Left colon (tissue), 2 donors: ENCODE results near the gene NOL4. TPM values are rescaled to one million over a fixed set of nuclear protein-coding genes. Genes with fewer than 3 reads are reported as not detected.
A peak's percentile ranks its signal among the peaks of the same experiment; 100 is the strongest.
"Not testable (repeated sequence)": the region's sequence is repeated elsewhere in the genome, so short reads cannot be mapped to it uniquely, and the experiment has no call there.

ENCODE experiments used
- ATAC-seq: fragments of 200-7000 bp; cut with Tn5 transposase; one replicate; pipeline ENCODE4 v1.9.1; 2020; ENCODE audit warnings: mild to moderate bottlenecking, moderate library complexity
- DNase-seq, 2 donors: peaks; one replicate each; pipeline ENCODE4 v3.0.0-alpha.2; 2020
- intact Hi-C, 2 donors: fragments of 100-400 bp; cut with DNase I in 1 of 2; cut with micrococcal nuclease in 1 of 2; formaldehyde crosslinking; loops; one replicate each; pipeline versions ENCODE4 v1.11.2 to v1.14.0; 2022; cut with DNase I, micrococcal nuclease
- long read RNA-seq: library from polyadenylated mRNA; unstranded; transcript quantifications from one replicate; pipeline ENCODE4 v2.0.0, GENCODE V29; 2021
- total RNA-seq, 2 donors: library from RNA; stranded (reverse); fragmentation: NEBNext Ultra II Directional; extraction: Animal tissue kit (Norgen Biotek cat#: 25700); gene quantifications; one replicate each; pipeline ENCODE4 v1.2.1, GENCODE V29; 2021
- donor health status: DM: no; HTN: no; CAD: no.
- donor health status: DM: yes; HTN: yes; CAD: no.

The NOL4 gene
- 1 to 10 TPM; 1.3 to 1.8 TPM for total RNA-seq
- long read RNA-seq, partial matches to known transcripts = 0 of 1 reads
- long read RNA-seq, other reads (novel, unspliced or antisense) = 1 of 1 reads

- intact Hi-C loops = no loop called here
- peak; percentile 61 to 79 for DNase-seq
- ATAC-seq = peak; percentile 84
Observed at GRCh38 chr18:34224423-34225217, at the start of gene NOL4. TSS of gene NOL4 (minus strand) at chr18:34224913. CDS start at chr18:34223253, 1,660 bp downstream.

- DNase-seq, intact Hi-C loops, ATAC-seq: not testable (repeated sequence)
Observed at GRCh38 chr18:34266029-34266428, 41.3 kb upstream of the NOL4 start.

GRCh38 chr18:34261865-34262780 is 37.4 kb upstream of the NOL4 start:
- DNase-seq = no peak
- peak; percentile 97 for ATAC-seq
- intact Hi-C loops = no loop called here

- ATAC-seq = no peak
- no peak for DNase-seq
- intact Hi-C loops = no loop called here
Observed at GRCh38 chr18:34258176-34258575, 33.5 kb upstream of the NOL4 start.

GRCh38 chr18:34251919-34252318 is 27.2 kb upstream of the NOL4 start:
- intact Hi-C loops = no loop called here
- no peak for DNase-seq
- peak; percentile 93 for ATAC-seq

- DNase-seq = no peak
Observed at GRCh38 chr18:34248727-34249126, 24.0 kb upstream of the NOL4 start.

DNA sequence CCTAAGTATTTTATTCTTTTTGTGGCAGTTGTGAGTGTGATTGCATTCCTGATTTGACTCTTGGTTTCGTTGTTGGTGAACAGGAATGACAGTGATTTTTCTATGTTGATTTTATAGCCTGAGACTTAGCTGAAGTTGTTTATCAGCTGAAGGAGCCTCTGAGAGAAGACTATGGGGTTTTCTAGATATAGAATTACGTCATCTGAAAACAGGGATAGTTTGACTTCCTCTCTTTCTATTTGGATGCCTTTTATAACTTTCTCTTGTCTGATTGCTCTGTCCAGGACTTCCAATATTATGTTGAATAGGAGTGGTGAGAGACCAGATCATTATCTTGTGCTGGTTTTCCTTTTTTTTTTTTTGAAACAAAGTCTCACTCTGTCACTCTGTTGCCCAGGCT is 18.0 kb upstream of the NOL4 start:
- no peak for DNase-seq
- no peak for ATAC-seq
- intact Hi-C loops = no loop called here

More at GRCh38 chr18:34248727-34249126, 24.0 kb upstream of the NOL4 start:
- ATAC-seq = no peak
- intact Hi-C loops = no loop called here

DNA sequence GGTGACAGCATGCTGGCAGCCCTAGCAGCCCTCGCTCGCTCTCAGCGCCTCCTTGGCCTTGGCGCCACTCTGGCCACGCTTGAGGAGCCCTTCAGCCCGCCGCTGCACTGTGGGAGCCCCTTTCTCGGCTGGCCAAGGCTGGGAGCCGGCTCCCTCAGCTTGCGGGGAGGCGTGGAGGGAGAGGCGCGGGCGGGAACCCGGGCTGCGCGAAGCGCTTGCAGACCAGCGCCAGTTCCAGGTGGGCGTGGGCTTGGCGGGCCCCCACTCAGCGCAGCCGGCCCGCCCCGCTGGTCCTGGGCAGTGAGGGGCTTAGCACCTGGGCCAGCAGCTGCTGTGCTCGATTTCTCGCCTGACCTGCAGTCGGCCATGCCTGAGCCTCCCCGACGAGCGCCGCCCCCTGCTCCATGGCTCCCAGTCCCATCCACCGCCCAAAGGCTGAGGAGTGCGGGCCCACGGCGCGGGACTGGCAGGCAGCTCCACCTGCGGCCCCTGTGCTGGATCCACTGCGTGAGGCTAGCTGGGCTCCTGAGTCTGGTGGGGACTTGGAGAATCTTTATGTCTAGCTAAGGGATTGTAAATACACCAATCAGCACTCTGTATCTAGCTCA is 9.2 kb upstream of the NOL4 start:
- ATAC-seq, intact Hi-C loops, DNase-seq: not testable (repeated sequence)

- ATAC-seq (no peak), DNase-seq (no peak)
- intact Hi-C loops = no loop called here
Observed at GRCh38 chr18:34225218-34225553, 473 bp upstream of the NOL4 start.

- no peak for DNase-seq
- intact Hi-C loops = no loop called here
- no peak for ATAC-seq
Observed at GRCh38 chr18:34223893-34224422, 755 bp downstream of the NOL4 start.

DNA sequence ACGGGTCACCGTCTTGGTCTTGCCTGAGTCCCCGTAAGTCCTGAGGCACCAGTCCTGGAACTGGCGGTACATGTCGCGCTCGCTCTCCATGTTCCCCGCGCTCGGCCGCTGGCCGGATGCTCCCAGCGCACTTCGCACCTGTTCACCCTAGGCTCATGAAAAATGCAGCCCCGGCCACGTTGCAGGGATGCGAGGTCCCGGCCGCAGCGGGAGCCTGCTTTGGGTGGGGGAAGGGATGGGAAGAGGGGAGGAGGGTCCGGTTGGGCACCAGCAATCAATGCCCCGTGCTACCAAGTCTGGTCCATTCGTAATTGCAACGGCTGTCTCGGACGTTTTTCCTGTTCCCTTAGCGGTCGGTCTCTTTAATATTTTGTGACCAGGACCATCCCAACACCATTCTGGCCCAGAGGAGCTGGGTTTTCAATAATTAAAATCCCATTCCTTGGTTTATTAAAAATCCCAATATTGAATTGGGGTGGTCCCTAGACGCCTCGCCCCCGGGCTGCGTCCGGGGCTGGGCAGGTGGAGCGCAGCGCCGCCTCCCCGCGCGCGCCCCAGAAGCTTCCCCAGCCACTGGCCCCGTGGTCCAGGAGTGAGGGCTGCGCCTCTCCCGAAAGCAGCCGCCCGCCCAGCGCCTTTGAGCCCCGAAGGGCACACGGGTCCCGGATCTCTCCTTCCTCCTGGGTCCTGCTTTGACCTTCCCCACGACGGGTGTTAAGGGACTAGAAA is 1.4 kb downstream of the NOL4 start:
- intact Hi-C loops = no loop called here
- ATAC-seq = peak; percentile 37
- DNase-seq = no peak

DNA sequence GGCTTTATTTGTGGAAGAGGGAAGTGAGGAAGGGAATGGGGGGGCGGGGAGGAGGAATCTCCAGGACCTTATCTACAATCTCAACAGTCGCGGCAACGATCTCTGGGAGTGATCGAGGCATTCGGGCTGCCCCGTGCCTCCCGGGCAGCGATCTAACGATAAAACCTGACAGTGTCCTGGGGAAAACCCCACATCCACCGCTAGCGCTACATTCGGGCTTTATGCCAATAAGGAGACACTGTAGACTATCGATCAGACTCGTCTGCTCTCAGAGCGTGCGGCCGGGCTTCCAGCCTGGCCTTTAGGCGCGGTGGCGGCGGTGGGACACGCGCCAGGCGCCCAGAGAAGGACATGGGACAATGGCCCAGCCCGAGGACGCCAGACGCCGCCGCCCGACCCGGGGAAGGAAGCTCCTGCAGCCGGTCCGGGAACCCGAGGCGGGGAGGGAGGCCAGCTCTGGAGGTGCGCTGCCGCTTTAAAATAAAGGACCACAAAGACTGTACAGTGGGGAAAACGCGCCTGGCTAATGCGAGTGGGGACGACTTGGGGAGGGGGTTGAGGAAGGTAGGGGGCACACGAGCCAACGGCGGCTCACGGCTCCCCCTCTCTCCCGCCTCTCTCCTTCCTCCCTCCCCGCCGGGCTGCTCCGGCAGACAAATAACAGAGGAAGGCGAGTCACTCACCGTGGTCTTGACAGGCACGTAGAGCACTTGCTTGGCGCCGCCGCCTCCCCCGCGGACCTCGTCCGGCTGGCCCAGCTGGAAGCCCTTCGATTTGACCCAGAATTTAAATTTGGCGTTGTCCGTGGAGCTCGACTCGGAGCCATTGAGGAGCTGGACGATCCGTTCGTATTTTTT is 2.2 kb downstream of the NOL4 start:
- intact Hi-C loops = no loop called here
- peak; percentile 40 for ATAC-seq
- DNase-seq = peak in 1 of 2 donors; percentile 32

- ATAC-seq = no peak
- intact Hi-C loops = no loop called here
- no peak for DNase-seq
Observed at GRCh38 chr18:34221971-34222306, 2.8 kb downstream of the NOL4 start.

DNA sequence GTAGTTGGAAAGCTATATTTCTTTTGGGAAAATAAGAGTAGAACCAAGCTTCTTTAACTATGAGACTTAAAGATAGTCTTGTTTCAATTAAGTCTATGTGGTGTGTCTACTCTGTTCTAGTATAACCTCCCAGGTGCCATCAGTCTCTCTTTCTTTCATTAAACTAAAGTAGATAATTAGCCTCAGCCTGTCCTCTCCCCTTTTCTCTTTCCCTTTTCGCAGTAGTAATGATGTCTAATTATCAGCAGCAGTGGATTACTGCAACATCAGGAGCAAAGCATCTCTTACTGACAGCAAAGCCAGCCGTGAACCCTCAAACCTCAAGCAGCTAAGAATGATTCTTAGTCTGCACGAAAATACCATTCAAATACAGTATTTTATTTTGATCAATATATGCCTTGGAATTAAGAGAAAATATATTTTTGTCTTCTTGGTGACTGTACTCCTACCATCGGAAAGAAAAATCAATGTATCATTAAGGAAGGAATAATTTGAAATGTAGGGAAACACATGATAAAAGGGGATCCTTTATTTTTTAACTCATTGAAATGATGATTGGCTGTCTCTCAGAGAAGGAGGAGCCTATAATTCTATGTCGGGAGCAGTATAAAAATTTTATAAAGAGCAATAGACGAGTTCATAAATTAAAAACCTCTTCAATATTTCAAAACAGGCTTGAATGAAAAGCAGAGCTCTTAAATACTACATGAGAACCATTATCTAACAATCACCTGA is 4.5 kb downstream of the NOL4 start:
- intact Hi-C loops = no loop called here
- no peak for ATAC-seq
- DNase-seq = no peak

DNA sequence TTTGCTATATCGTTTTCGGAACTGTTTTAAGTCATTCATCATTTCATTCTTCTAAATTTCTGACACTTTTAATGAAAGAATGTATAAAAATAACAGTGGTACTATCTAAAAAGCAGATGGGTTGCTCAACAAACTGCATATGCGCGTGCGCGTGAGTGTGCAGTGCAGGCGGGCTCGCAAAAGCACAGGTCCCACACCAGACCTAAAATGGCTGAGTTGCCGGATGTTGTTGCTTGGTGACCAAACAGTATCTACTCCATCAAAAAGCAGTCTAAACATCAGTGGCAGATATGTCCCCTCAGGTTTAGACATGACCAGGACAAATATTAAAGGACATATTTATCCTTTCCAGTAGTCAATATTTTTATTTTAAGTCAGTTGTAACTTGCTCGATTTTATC is 5.1 kb downstream of the NOL4 start:
- intact Hi-C loops = no loop called here
- DNase-seq (no peak), ATAC-seq (no peak)

- ATAC-seq (no peak), DNase-seq (no peak)
- intact Hi-C loops = no loop called here
Observed at GRCh38 chr18:34212511-34212910, 12.2 kb downstream of the NOL4 start.

GRCh38 chr18:34207344-34207851 is 17.3 kb downstream of the NOL4 start:
- DNase-seq (no peak), ATAC-seq (no peak)
- intact Hi-C loops = no loop called here
